GM21576 (cell line): ENCODE results near the gene RTCA.
A peak's percentile ranks its signal among the peaks of the same experiment; 100 is the strongest.
"Not testable (repeated sequence)": the region's sequence is repeated elsewhere in the genome, so short reads cannot be mapped to it uniquely, and the experiment has no call there.

Experiments
- ATAC-seq: cut with Tn5 transposase; IDR thresholded peaks from one replicate; pipeline ENCODE4 v1.9.1; 2021; ENCODE audit warnings: mild to moderate bottlenecking, moderate library complexity; ENCODE audit not compliant: unreplicated experiment

Gene RTCA

GRCh38 chr1:100256273-100256672 is 9.7 kb upstream of the RTCA start:
- not testable (repeated sequence) for ATAC-seq

- ATAC-seq = not testable (repeated sequence)
Observed at GRCh38 chr1:100258427-100258826, 7.6 kb upstream of the RTCA start.

DNA sequence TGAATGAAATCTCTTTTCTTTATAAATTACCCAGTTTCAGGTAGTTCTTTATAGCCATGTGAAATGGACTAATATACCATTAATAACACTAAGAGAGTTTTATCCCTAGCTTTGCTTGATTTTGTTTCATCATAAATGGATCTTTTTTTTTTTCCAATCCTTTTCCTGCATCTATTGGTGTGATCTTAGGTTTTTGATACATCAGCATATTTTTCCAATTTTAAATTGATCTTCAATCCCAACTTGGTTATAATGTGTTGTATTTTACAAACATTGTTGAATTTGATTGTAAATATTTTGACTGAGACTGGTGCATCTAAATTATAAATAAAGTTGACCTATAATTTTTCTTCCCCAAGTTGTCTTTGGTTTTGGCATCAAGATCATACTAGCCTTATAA is 4.3 kb upstream of the RTCA start:
- no peak for ATAC-seq

- ATAC-seq = not testable (repeated sequence)
Observed at GRCh38 chr1:100264081-100264480, 1.9 kb upstream of the RTCA start.

DNA sequence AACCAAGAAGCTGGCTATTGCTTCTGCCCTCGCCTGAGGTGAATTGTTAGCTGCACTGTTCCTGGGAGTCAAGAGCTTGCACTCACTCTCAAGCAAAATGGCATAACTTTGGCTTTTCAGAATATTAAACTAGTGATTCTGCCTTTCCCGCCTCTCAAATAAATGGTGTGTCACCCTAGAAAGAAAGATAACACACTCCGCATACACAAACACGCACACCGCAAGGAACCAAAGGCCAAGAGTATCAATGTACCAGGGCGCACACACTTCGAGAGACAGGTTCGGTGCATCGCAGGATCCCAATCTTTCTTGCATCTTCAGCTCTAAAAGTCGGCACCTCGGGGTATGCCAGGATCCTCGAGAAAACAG is 470 bp upstream of the RTCA start:
- peak; percentile 25 for ATAC-seq

DNA sequence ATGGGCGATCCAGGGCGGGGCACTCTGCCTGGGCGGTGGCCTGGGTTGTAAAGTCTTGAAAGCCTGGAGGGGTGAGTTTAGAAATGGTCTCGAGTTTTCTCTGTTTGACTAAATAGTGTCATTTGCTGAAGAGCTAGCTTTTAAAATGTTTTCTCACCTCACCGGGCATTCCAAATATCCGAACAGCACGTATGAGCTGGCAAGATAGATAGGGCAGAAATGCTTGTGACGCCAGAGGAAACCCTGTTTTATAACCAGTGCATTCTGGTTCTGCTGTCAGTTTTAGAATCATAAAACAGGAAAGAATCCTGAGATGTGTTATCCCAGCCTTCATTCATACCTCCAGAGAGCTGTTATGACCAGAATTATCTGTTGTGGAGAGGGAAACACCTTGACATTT is 725 bp downstream of the RTCA start:
- peak; percentile 11 for ATAC-seq

DNA sequence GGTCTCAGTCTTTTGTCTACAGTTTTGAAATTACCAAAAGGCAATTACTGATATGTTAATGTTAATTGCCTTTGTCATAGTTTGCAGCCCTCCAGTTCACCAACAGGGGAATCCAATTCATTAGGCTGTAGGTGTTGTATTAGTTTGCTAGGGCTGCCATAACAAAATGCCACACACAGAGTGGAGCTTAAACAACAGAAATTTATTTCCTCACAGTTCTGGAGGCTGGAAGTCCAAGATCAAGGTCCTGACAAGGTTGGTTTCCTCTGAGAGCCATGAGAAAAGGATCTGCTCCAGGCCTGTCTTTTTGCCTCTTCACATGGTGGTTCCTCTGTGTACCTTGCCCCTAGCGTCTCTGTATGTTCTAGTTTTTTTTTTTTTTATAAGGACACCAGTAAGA is 1.3 kb downstream of the RTCA start:
- ATAC-seq = no peak

- no peak for ATAC-seq
Observed at GRCh38 chr1:100268202-100268601, 2.2 kb downstream of the RTCA start.

GRCh38 chr1:100277866-100278265 is 11.8 kb downstream of the RTCA start:
- no peak for ATAC-seq

- no peak for ATAC-seq
Observed at GRCh38 chr1:100279358-100279923, 13.4 kb downstream of the RTCA start.

GRCh38 chr1:100279954-100280682 is 14.1 kb downstream of the RTCA start:
- no peak for ATAC-seq

- no peak for ATAC-seq
Observed at GRCh38 chr1:100284591-100284990, 18.6 kb downstream of the RTCA start.

DNA sequence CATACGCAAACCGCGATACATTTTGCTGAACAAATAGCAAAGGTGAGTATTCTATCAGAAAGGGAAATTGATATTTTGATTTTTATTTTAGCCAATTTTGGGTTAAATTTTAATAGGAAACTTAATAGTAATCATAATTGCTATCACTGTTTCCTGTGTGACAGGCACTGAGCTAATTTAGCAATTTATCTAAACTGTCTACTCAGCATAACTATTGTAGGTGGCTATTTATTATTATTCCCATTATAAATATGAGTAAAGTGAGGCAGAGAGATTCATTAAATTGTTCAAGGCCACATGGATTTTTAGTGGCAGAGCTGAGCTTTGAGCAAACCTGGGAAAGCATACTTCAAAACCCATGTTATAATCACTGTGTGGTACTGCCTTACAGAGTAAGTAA is 21.1 kb downstream of the RTCA start:
- no peak for ATAC-seq

- no peak for ATAC-seq
Observed at GRCh38 chr1:100290291-100290690, 24.3 kb downstream of the RTCA start.

- no peak for ATAC-seq
Observed at GRCh38 chr1:100292711-100293110, 26.7 kb downstream of the RTCA start.

DNA sequence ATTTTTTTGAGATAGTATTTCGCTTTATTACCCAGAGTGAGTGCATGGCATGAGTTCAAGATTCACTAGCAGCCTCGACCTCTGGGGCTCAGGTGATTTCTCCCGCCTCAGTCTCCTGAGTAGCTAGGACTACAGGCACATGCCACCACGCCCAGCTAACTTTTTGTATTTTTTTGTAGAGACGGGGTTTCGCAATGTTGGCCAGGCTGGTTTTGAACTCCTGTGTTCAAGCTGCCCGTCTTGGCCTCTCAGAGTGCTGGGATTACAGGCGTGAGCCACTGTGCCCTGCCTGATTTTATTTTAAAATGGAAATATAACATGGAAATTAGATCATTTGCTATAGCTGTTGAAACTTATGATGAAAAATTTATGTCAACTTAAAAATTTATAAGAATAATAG is 30.1 kb downstream of the RTCA start:
- no peak for ATAC-seq

GRCh38 chr1:100296997-100297396 is 31.0 kb downstream of the RTCA start:
- not testable (repeated sequence) for ATAC-seq

- no peak for ATAC-seq
Observed at GRCh38 chr1:100298512-100298911, 32.5 kb downstream of the RTCA start.

DNA sequence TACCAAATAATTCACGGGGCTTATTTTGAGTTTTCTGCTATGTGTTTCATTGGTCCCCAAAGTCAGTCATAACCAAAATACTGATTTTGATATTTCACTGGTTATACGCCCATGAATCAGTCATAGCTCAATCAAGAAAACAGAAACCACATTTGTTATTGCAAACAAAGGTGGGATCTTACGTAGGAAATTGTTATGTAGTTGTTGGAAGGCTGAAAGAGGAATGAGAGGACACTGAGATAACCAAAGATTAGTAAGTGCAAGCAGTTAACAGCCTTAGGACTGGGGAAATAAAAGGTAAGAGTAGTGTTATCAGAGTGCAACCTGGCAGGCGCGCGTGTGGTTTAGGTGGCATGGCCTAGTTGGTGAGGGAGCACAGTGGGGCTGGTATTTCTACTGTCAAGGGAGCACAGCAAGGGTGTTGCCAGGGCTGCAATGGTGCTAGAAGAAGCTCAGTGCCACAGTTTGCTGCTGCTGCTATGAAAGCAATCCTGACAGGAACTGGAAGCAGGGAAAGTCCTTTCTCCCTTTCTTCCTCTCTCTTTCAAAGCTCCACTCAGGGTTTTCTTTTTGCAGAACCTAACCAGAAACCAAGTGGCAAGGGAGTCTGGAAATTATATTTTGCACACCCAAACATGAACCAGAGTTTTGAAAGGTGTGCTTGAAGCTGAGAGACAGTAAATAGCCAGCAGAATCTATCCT is 33.7 kb downstream of the RTCA start:
- no peak for ATAC-seq

GRCh38 chr1:100300691-100301090 is 34.7 kb downstream of the RTCA start:
- ATAC-seq = no peak

- ATAC-seq = no peak
Observed at GRCh38 chr1:100302739-100303138, 36.7 kb downstream of the RTCA start.

GRCh38 chr1:100304227-100304626 is 38.2 kb downstream of the RTCA start:
- no peak for ATAC-seq
